Subcutaneous adipose tissue (tissue), 4 donors: Measurements from ENCODE around the gene DNAJC9. TPM values are rescaled to one million over a fixed set of nuclear protein-coding genes. Genes with fewer than 3 reads are reported as not detected.

Source experiments
- CTCF ChIP-seq: fragments of 450-650 bp; IDR thresholded peaks from one replicate; pipeline ENCODE4 v1.5.1; 2016; ENCODE audit warnings: low read depth, mild to moderate bottlenecking, control low read depth, antibody characterized with exemption, moderate library complexity
- total RNA-seq, 4 donors: library from RNA; depleted of rRNA; stranded (reverse); fragments of >200 nt; gene quantifications; one replicate each; pipeline ENCODE4 v1.1.0, GENCODE V29; 2016

DNAJC9 gene
- 10 to 100 TPM; 11.7 to 16.3 (median 14.3) TPM for total RNA-seq

DNA sequence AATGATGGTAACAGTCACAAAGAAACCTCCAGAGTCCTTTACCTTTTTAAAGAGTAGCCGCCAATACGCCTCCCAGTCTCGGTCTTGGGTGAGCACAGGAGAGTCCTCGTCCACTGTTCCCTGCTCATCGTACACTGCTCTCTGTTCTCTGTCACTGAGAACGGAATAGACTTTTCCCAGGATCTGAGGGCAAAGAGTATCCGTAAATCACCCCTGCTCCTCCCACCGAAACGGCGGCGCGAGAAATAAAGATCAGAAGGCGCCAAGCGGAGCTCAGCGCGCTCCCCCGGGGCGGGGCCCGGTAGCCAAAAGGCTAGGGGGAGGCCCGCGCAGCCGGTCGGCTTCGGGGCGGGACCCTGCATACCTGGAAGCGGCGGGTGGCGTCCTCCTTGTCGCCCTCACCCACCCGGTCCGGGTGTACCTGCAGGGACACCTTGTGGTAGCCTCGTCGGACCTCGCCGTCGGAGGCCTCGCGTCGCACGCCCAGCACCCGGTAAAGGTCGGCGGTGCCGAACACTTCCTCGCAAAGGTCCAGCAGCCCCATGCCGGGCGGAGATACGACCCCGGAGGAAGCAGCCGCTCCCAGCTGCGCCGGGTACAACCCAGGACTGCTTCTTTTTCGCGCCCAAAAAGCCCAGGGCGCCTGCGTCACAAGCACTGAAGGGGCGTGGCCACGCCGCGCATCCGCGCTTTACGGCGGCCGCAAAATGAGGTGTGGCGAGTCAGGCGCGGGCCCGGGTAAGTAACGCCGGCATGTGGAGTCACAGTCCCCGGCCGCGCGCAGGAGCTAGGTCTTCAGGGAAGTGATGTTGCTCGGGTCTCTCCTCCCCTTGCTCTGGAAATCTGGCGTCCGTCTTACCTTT lies at the start of gene DNAJC9:
Gene DNAJC9, minus strand, starts transcription at position 610 of the 863 bp plus-strand sequence. Its CDS starts 66 bp downstream, at position 544.
- TF ChIP-seq CTCF: no peak

DNA sequence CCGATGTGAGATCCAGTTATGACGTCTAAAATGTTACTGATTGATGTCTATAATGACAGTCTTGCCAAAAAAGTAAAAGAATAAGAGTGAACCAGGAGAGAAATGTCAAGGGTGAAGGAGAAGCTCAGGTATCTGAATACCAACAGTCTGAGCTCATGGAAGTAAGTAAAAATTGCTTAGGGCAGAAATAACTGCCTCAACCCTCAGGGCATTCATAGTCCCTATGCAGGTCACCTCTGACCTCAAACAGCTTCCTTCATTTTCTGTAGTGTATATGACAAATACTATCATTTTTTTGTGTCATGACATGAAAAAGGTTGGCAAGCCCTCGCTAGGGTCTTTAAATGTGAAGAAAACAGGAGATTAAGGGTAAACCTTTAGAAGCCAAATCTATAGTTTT lies 46.4 kb upstream of the DNAJC9 start:
- no peak for TF ChIP-seq CTCF

DNA sequence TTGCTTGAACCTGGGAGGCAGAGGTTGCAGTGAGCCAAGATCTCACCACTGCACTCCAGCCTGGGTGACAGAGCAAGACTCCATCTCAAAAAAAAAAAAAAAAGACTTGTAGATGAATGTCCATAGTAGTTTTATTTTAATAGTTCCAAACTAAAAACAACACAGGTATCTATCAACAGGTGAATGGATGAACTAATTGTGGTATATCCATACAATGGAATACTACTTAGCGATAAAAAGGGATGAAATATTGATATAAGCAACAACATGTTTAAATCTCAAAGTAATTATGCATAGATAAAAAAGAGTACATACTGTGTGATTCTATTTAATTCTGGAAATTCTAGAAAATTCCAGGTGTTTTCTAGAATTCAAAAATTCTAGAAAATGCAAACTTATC lies 42.9 kb upstream of the DNAJC9 start:
- TF ChIP-seq CTCF: no peak

DNA sequence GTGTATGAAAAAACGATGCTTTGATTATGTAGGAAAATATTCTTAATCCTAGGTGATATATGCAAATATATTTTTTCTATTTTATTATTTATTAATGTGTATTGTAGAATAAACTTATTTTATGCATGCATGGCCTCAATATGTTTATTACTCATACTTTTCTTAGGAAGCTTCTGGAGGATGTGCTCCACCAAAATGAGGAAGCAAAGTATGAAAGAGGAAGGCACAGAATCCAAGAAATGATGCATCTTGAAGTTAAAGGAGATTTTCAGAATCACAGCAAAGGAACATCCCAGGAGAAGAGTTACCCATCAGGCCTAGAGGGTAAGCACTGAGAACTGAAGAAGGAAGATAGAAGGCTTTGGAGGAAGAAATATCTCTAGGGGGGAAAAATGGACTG lies 40.4 kb upstream of the DNAJC9 start:
- TF ChIP-seq CTCF: no peak

- TF ChIP-seq CTCF: no peak
These were observed 34.0 kb upstream of the DNAJC9 start for GRCh38 chr10:73281097-73281496.

DNA sequence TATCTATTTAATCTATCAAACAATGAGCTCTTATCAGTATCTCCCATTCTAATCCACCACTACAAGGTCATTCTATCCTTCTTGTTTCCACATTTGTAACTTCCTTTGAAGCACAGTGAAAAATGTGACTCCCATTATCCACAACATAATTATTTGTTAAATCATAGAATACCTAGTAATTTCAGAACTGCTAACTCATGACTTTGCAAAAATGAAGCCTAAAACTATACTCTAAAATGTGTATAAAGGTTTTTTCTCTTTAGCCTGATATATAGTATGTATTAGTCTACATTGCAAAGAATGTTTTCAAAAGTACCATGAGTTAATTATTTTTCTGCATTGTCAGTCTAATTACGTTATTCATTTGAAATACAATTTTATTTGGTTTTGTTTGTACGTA lies 17.4 kb upstream of the DNAJC9 start:
- no peak for TF ChIP-seq CTCF

- TF ChIP-seq CTCF: no peak
These were observed 16.8 kb upstream of the DNAJC9 start for GRCh38 chr10:73263693-73264347.
